DND-41 (cell line): ENCODE results near the gene THSD4.

Experiments used
- ATAC-seq: fragments of 200-7000 bp; cut with Tn5 transposase; 3 replicates; pipeline ENCODE4 v1.9.1; 2021; ENCODE audit warnings: low read depth; ENCODE audit not compliant: insufficient read depth
- DNase-seq: peaks from one replicate; pipeline ENCODE4 v3.0.0-alpha.2; 2020
- H2AFZ ChIP-seq: 2 replicates; pipeline ENCODE4 v1.6.0; 2012; ENCODE audit warnings: low read depth, low read length
- H3K27ac ChIP-seq: 2 replicates; pipeline ENCODE4 v1.5.1; 2012; ENCODE audit warnings: low read length, inconsistent platforms
- H3K27me3 ChIP-seq: fragments of 200-600 bp; sonication (generic); 2 replicates; pipeline ENCODE4 v1.6.0; 2012; ENCODE audit warnings: low read length, mild to moderate bottlenecking, inconsistent platforms; ENCODE audit not compliant: insufficient read depth, poor library complexity
- H3K36me3 ChIP-seq: 2 replicates; pipeline ENCODE4 v1.5.1; 2012; ENCODE audit warnings: low read length, inconsistent platforms; ENCODE audit not compliant: insufficient read depth
- H3K4me1 ChIP-seq: 2 replicates; pipeline ENCODE4 v1.5.1; 2012; ENCODE audit warnings: mild to moderate bottlenecking, low read length; ENCODE audit not compliant: insufficient read depth
- H3K4me2 ChIP-seq: 2 replicates; pipeline ENCODE4 v1.6.0; 2012; ENCODE audit warnings: mild to moderate bottlenecking, moderate library complexity, low read length, inconsistent platforms; ENCODE audit not compliant: insufficient read depth
- H3K4me3 ChIP-seq, 2 experiments: fragments of 200-600 bp in 1 of 2; shearing (Covaris generic) in 1 of 2; 2 replicates each; pipeline ENCODE4 v1.5.1; 2012 to 2016; ENCODE audit warnings: inconsistent platforms in 2 of 2, low read length in 2 of 2, mild to moderate bottlenecking in 2 of 2, low read depth in 1 of 2, moderate library complexity in 1 of 2
- H3K79me2 ChIP-seq: 2 replicates; pipeline ENCODE4 v1.6.0; 2012; ENCODE audit warnings: low read length, inconsistent platforms; ENCODE audit not compliant: insufficient read depth
- H3K9ac ChIP-seq: 2 replicates; pipeline ENCODE4 v1.6.0; 2012; ENCODE audit warnings: low read depth, mild to moderate bottlenecking, inconsistent platforms, low read length, moderate library complexity
- H3K9me3 ChIP-seq: 2 replicates; pipeline ENCODE4 v1.5.1; 2012; ENCODE audit warnings: low read length, moderate library complexity, mild to moderate bottlenecking, inconsistent platforms; ENCODE audit not compliant: insufficient read depth, severe bottlenecking
- H4K20me1 ChIP-seq: 2 replicates; pipeline ENCODE4 v1.6.0; 2012; ENCODE audit warnings: low read length; ENCODE audit not compliant: insufficient read depth
- CTCF ChIP-seq: IDR thresholded peaks from 2 replicates; pipeline ENCODE4 v1.5.1; 2012; ENCODE audit warnings: borderline replicate concordance, low read length, moderate library complexity, mild to moderate bottlenecking; ENCODE audit not compliant: poor library complexity, severe bottlenecking; ENCODE audit errors: extremely low read depth
- EZH2 ChIP-seq: IDR thresholded peaks from 3 replicates; pipeline ENCODE4 v1.6.1; 2012; ENCODE audit warnings: borderline replicate concordance, low read depth, mild to moderate bottlenecking, moderate library complexity, low read length, inconsistent platforms; ENCODE audit not compliant: severe bottlenecking

THSD4 gene

GRCh38 chr15:71409541-71409940 lies 294.3 kb downstream of the THSD4 start:
- H3K27ac ChIP-seq, result no peak overlapping the region
- no peak for TF ChIP-seq CTCF
- TF ChIP-seq EZH2, result no peak
- H3K4me2 ChIP-seq, result no peak overlapping the region

DNA sequence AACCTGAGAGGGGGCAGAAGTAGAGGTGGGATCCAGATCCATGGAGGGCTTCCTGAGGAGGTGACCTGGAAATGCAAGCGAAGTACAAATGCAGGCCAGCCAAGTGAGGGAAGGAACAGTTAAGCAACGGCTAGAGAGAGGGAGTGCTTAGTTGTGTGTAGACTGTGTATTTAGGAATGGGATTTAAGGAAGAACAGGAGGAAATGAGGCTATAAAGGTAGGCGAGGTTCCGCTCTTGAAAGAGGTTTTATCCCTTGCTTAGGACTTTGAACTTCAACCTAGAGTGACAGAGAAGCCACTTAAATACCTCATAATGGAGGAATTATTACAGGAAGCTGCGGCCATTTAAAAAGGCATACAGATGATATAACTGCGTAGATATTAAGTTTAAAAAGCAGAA lies 295.1 kb downstream of the THSD4 start:
- no peak overlapping the region for H3K9ac ChIP-seq
- no peaks in the 10 kb centered on the region for H3K79me2 ChIP-seq
- H2AFZ ChIP-seq, result no peak overlapping the region
- H3K4me2 ChIP-seq, result no peak overlapping the region
- H4K20me1 ChIP-seq, result no peaks in the 10 kb centered on the region
- peaks cover 8% of the 10 kb centered on the region for H3K27me3 ChIP-seq
- ATAC-seq, result no peak
- DNase-seq, result no peak
- no peaks in the 10 kb centered on the region for H3K9me3 ChIP-seq
- H3K4me1 ChIP-seq, result no peaks in the 10 kb centered on the region
- no peak overlapping the region for H3K27ac ChIP-seq
- H3K4me3 ChIP-seq, result no peak overlapping the region
- no peaks in the 10 kb centered on the region for H3K36me3 ChIP-seq
- TF ChIP-seq CTCF (no peak), EZH2 (no peak)

More at GRCh38 chr15:71409541-71409940, 294.3 kb downstream of the THSD4 start:
- Histone ChIP-seq H2AFZ (no peak overlapping the region), H3K9ac (no peak overlapping the region), H3K4me1 (no peaks in the 10 kb centered on the region), H4K20me1 (no peaks in the 10 kb centered on the region), H3K79me2 (no peaks in the 10 kb centered on the region), H3K9me3 (no peaks in the 10 kb centered on the region), H3K27me3 (peaks cover 8% of the 10 kb centered on the region), H3K36me3 (no peaks in the 10 kb centered on the region), H3K4me3 (no peak overlapping the region)
- DNase-seq (no peak), ATAC-seq (no peak)

- H3K9me3 ChIP-seq, result no peaks in the 10 kb centered on the region
- H3K4me1 ChIP-seq, result no peaks in the 10 kb centered on the region
- ATAC-seq (no peak), DNase-seq (no peak)
- H3K9ac ChIP-seq, result no peak overlapping the region
- H3K27ac ChIP-seq, result no peak overlapping the region
- no peaks in the 10 kb centered on the region for H4K20me1 ChIP-seq
- TF ChIP-seq EZH2 (no peak), CTCF (no peak)
- no peaks in the 10 kb centered on the region for H3K36me3 ChIP-seq
- H3K79me2 ChIP-seq, result no peaks in the 10 kb centered on the region
- no peak overlapping the region for H3K4me3 ChIP-seq
- H2AFZ ChIP-seq, result no peak overlapping the region
- H3K4me2 ChIP-seq, result no peak overlapping the region
- H3K27me3 ChIP-seq, result peaks cover 8% of the 10 kb centered on the region
Measured at GRCh38 chr15:71411538-71412482, 296.5 kb downstream of the THSD4 start.
